Ascending aorta (tissue), 2 donors: ENCODE data around the gene VWF. TPM values are rescaled to one million over a fixed set of nuclear protein-coding genes. Genes with fewer than 3 reads are reported as not detected.
"Not testable (repeated sequence)": the region's sequence is repeated elsewhere in the genome, so short reads cannot be mapped to it uniquely, and the experiment has no call there.

Experiments used
- DNase-seq, 2 donors: peaks; one replicate each; pipeline ENCODE4 v3.0.0-alpha.2; 2019; ENCODE audit warnings: low spot score in 2 of 2
- H3K27ac ChIP-seq, 2 donors: fragments of 200-600 bp; sonication (generic); one replicate each; pipeline ENCODE4 v1.5.1; 2016 to 2017; ENCODE audit warnings: mild to moderate bottlenecking in 1 of 2
- H3K27me3 ChIP-seq: fragments of 200-600 bp; sonication (generic); one replicate; pipeline ENCODE4 v1.5.1; 2017
- H3K36me3 ChIP-seq, 2 donors: fragments of 200-600 bp; sonication (generic); one replicate each; pipeline ENCODE4 v1.5.1; 2016
- H3K4me1 ChIP-seq, 2 donors: fragments of 200-600 bp; sonication (generic); one replicate each; pipeline ENCODE4 v1.5.1; 2016 to 2017; ENCODE audit warnings: mild to moderate bottlenecking in 1 of 2
- H3K4me3 ChIP-seq, 2 donors: fragments of 200-600 bp; sonication (generic); one replicate each; pipeline ENCODE4 v1.5.1; 2016 to 2017; ENCODE audit warnings: mild to moderate bottlenecking in 1 of 2
- H3K9me3 ChIP-seq, 2 donors: fragments of 200-600 bp; sonication (generic); one replicate each; pipeline ENCODE4 v1.5.1; 2016
- intact Hi-C: fragments of 100-400 bp; cut with DNase I; formaldehyde crosslinking; loops from one replicate; pipeline ENCODE4 v1.15.1; 2023
- total RNA-seq: library from RNA; depleted of rRNA; stranded (reverse); fragments of >200 nt; gene quantifications from one replicate; pipeline ENCODE4 v1.1.0, GENCODE V29; 2016
- TF ChIP-seq, protein P1 (sequence below), 3 experiments: fragments of 200-600 bp in 2 of 3; fragments of 450-650 bp in 1 of 3; sonication (generic) in 2 of 3; IDR thresholded peaks; one replicate each; pipeline ENCODE4 v1.5.1; 2016 to 2019; ENCODE audit warnings: antibody characterized with exemption in 3 of 3, mild to moderate bottlenecking in 1 of 3, moderate library complexity in 1 of 3

VWF gene
- total RNA-seq, 1 donor from 2014 or later, result 1,026 TPM

DNA sequence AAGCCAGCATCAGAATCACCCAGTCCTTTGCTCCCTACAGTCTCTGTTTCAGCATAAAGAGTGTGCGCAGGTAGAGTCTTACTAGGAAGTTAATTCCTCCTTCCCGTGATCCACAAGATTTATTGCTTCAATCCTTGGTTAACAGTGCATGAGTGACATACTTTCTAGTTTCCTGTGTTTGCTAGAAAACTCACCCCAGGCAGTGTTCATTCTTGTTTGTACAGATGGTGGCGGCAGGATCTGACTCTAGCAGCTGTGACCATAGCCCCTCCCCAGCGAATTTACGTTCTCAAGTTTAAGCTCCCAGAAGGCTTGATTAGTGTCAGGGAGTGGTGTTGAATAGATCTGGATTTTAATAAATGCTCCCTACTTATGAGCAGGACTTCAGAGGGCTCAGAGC is 103.5 kb downstream of the VWF start:
- Histone ChIP-seq H3K27me3 (no peaks in the 10 kb centered on the region), H3K4me1 (no peaks in the 10 kb centered on the region), H3K36me3 (no peaks in the 10 kb centered on the region), H3K27ac (no peak overlapping the region), H3K4me3 (no peak overlapping the region), H3K9me3 (no peaks in the 10 kb centered on the region)
- DNase-seq, result no peak
- TF ChIP-seq, protein P1, sequence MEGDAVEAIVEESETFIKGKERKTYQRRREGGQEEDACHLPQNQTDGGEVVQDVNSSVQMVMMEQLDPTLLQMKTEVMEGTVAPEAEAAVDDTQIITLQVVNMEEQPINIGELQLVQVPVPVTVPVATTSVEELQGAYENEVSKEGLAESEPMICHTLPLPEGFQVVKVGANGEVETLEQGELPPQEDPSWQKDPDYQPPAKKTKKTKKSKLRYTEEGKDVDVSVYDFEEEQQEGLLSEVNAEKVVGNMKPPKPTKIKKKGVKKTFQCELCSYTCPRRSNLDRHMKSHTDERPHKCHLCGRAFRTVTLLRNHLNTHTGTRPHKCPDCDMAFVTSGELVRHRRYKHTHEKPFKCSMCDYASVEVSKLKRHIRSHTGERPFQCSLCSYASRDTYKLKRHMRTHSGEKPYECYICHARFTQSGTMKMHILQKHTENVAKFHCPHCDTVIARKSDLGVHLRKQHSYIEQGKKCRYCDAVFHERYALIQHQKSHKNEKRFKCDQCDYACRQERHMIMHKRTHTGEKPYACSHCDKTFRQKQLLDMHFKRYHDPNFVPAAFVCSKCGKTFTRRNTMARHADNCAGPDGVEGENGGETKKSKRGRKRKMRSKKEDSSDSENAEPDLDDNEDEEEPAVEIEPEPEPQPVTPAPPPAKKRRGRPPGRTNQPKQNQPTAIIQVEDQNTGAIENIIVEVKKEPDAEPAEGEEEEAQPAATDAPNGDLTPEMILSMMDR (IDR thresholded peaks at IDR 0.05), result no peak
- intact Hi-C loops, result no loop called here

DNA sequence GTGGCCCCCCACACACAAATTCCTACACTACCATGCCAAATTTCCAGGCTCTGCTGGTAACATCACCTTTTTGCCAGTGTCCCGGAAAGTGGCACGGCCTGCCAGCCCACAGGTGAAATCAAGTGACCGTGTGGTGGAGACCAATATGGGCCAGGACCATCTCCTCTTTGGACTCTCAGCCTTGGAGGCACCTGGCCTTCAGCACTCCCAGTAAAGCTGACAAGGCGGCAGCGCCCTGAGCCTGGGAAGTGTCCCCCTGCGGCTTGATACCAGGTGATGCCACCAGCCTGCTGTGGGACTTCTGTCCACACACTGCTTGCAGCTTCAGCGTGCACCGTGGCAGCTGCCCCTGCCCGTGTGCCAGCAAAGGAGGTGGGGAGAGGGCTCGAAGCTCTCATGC is 104.0 kb downstream of the VWF start:
- H3K27ac ChIP-seq, H3K4me3 ChIP-seq, H3K36me3 ChIP-seq, intact Hi-C loops, H3K9me3 ChIP-seq, H3K4me1 ChIP-seq, H3K27me3 ChIP-seq, DNase-seq: not testable (repeated sequence)

DNA sequence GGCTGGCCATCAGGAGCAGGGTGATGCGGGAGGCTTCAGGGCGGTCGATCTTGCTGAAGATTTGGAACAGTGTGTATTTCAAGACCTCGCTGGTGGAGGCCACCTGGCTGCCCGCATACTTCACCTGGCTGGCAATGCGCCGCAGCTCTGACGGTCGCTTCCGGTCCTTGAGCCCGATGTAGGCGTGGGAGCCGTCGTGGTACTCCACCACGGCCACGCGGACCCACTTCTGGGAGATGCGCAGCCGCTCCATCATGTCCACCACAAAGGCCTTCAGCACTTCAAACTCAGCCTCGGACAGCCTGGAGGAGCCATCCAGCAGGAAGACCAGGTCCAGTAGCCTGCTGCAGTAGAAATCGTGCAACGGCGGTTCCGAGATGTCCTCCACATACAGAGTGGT is 105.2 kb downstream of the VWF start:
- DNase-seq, H3K9me3 ChIP-seq, H3K27ac ChIP-seq, intact Hi-C loops, H3K4me3 ChIP-seq, H3K4me1 ChIP-seq, H3K27me3 ChIP-seq, H3K36me3 ChIP-seq: not testable (repeated sequence)

DNA sequence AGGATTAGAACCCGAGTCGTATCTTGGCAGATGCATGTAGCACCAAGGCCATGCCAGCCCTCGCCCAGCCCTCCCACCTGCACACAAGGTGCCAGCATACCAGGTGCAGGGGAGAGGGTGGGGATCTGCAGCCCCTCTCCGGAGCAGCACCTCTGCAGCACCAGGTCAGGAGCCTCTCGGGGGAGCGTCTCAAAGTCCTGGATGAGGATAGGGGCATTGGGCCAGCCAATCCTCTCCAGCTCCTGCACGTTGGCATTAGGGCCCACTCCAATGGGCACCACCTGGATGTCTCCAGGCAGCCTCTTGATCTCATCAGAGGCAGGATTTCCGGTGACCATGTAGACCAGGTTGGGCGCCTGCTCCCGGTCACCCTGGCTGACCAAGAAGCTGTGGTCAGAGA is 106.2 kb downstream of the VWF start:
- Histone ChIP-seq H3K9me3 (no peaks in the 10 kb centered on the region), H3K4me1 (no peaks in the 10 kb centered on the region), H3K27ac (no peak overlapping the region), H3K27me3 (no peaks in the 10 kb centered on the region), H3K4me3 (no peak overlapping the region), H3K36me3 (no peaks in the 10 kb centered on the region)
- TF ChIP-seq, protein P1 (IDR thresholded peaks at IDR 0.05), result no peak
- intact Hi-C loops, result no loop called here
- DNase-seq, result no peak

DNA sequence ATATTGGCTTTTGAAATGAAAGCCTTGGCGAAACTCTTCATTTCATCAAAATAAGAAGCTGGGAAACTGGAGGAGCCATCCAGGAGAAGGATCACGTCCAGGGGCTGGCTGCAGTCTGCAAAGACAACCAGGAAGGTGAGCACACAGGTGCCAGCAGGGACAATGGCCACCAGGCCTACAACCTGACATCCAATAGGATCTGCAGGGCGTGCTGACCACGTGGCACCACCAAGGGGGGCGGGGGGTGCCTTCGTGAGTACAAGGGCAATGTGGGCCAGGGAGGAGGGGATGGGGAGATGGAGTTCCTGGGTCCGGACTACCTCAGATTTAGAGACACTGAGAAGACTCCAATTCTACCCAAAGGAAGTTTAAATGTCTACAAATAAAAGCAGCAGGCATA is 107.7 kb downstream of the VWF start:
- DNase-seq, result no peak
- H3K4me3 ChIP-seq, result no peak overlapping the region
- no peaks in the 10 kb centered on the region for H3K4me1 ChIP-seq
- H3K36me3 ChIP-seq, result no peaks in the 10 kb centered on the region
- H3K27ac ChIP-seq, result no peak overlapping the region
- H3K27me3 ChIP-seq, result no peaks in the 10 kb centered on the region
- intact Hi-C loops, result no loop called here
- no peaks in the 10 kb centered on the region for H3K9me3 ChIP-seq
- TF ChIP-seq, protein P1 (IDR thresholded peaks at IDR 0.05), result no peak

DNA sequence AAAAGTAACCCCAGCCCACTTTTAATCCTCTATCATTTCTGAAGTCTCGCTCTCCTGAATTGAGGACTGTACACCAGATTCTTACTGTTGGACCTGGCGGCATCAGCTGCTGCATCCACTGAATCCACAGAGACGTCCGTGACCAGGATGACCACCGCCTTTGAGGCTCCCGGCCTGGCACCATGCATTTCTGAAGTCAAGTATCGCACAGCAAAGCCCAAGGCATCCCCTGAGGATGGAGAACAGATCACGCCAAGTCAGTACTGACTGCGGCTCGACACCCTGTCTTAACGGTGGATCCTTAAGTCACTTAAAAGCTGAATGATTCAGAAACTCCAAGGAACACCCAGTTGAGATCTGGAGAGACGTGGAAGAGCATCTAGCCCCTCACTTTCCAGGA is 108.5 kb downstream of the VWF start:
- H3K9me3 ChIP-seq, H3K27me3 ChIP-seq, H3K4me1 ChIP-seq, H3K27ac ChIP-seq, H3K4me3 ChIP-seq, DNase-seq, H3K36me3 ChIP-seq, intact Hi-C loops: not testable (repeated sequence)

DNA sequence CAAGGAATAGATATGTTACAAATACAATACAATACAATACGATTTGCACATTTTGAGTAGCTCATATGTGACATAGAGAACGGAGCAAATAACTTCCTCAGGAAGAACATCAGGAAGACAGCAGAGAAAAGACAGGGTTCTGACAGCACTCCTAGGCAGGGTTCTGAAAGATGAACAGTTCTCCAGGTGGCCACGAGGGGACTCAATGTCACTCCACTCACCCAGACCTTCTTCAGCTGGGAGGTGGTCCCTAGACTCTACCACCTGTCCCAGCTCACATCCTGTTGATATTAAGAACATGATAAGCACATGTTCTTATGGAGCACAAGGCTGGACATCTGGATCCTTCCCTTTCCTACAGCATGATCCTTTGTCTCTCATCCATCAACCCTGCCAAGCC is 109.2 kb downstream of the VWF start:
- H3K4me3 ChIP-seq, DNase-seq, H3K4me1 ChIP-seq, intact Hi-C loops, H3K27me3 ChIP-seq, H3K9me3 ChIP-seq, H3K36me3 ChIP-seq, H3K27ac ChIP-seq: not testable (repeated sequence)

DNA sequence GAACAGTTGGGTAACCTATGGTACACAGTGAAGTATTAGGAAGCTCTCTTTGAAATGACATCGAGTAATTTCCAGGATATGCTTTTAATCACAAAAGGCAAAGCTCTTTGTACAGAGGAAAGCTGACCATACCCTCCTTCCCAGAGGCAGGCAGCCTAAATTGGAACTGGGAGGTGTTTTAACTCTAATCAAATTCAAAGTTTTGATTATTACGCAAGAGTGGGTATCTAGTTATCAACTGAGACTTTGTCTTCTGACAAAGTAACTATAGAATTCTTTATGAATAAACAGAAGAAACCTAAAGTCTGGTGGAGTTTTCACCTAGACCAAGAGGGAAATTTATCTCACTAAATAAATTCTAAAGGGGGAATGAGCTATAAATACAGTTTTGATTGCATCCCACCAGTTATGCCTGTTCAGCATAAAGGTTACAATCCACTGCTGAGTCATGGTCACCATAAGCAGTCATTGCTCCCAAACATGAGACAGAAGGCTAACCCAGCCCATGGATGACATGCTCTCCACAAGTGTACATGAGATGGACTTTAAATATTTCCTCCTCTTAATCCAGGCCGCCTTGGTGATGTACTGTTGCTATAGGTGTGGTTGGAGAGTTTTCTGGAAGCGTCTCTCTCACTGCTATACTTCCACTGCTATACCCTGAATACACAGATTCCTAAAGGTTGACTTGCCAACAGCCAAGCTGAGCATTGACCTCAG is 113.7 kb downstream of the VWF start:
- intact Hi-C loops, H3K27me3 ChIP-seq, DNase-seq: not testable (repeated sequence)

More for the DNA sequence above, 113.7 kb downstream of the VWF start:
- not testable (repeated sequence) for H3K27ac ChIP-seq, H3K4me1 ChIP-seq, H3K9me3 ChIP-seq, H3K4me3 ChIP-seq, H3K36me3 ChIP-seq
